H9 (cell line): ENCODE results near the gene CLBA1. TPM values are rescaled to one million over a fixed set of nuclear protein-coding genes. Genes with fewer than 3 reads are reported as not detected.
A peak's percentile ranks its signal among the peaks of the same experiment; 100 is the strongest.

Source experiments
- DNase-seq: peaks from one replicate; pipeline ENCODE4 v3.0.0-alpha.2; 2017
- H2AFZ ChIP-seq: one replicate; pipeline ENCODE4 v1.6.1; 2013; ENCODE audit warnings: mild to moderate bottlenecking, low read length, control low read depth, moderate library complexity
- H2AK5ac ChIP-seq: 2 replicates; pipeline ENCODE4 v1.6.1; 2013; ENCODE audit warnings: low read length, control low read depth, mixed read lengths; ENCODE audit not compliant: insufficient read length
- H2BK120ac ChIP-seq: one replicate; pipeline ENCODE4 v1.6.1; 2013; ENCODE audit warnings: low read depth, mild to moderate bottlenecking, low read length, control low read depth, inconsistent platforms; ENCODE audit not compliant: poor library complexity, severe bottlenecking
- H2BK12ac ChIP-seq: 2 replicates; pipeline ENCODE4 v1.6.1; 2013; ENCODE audit warnings: low read length, control low read depth, mixed read lengths, low read depth; ENCODE audit not compliant: insufficient read length
- H2BK15ac ChIP-seq: 2 replicates; pipeline ENCODE4 v1.6.1; 2013; ENCODE audit warnings: low read depth, low read length, control low read depth
- H2BK20ac ChIP-seq: one replicate; pipeline ENCODE4 v1.6.1; 2013; ENCODE audit warnings: low read depth, mild to moderate bottlenecking, low read length, control low read depth, inconsistent platforms; ENCODE audit not compliant: poor library complexity, severe bottlenecking
- H2BK5ac ChIP-seq: 2 replicates; pipeline ENCODE4 v1.6.1; 2013; ENCODE audit warnings: low read length, control low read depth, mixed read lengths; ENCODE audit not compliant: insufficient read length
- H3K14ac ChIP-seq: 2 replicates; pipeline ENCODE4 v1.6.1; 2013; ENCODE audit warnings: low read length, control low read depth; ENCODE audit not compliant: insufficient read depth
- H3K18ac ChIP-seq: 2 replicates; pipeline ENCODE4 v1.6.1; 2013; ENCODE audit warnings: low read depth, mild to moderate bottlenecking, mixed read lengths, low read length, control low read depth; ENCODE audit not compliant: insufficient read length
- H3K23ac ChIP-seq: 2 replicates; pipeline ENCODE4 v1.6.1; 2013; ENCODE audit warnings: low read length, control low read depth, mixed read lengths, low read depth; ENCODE audit not compliant: insufficient read length
- H3K23me2 ChIP-seq: 2 replicates; pipeline ENCODE4 v1.6.1; 2013; ENCODE audit warnings: low read depth, mild to moderate bottlenecking, mixed read lengths, low read length, control low read depth; ENCODE audit not compliant: insufficient read length, poor library complexity, severe bottlenecking
- H3K27ac ChIP-seq: 2 replicates; pipeline ENCODE4 v1.5.1; 2013; ENCODE audit warnings: low read length, control low read depth, mixed read lengths, low read depth; ENCODE audit not compliant: insufficient read length
- H3K27me3 ChIP-seq: 2 replicates; pipeline ENCODE4 v1.6.1; 2013; ENCODE audit warnings: low read length, control low read depth, inconsistent platforms; ENCODE audit not compliant: insufficient read depth
- H3K4ac ChIP-seq: 2 replicates; pipeline ENCODE4 v1.6.1; 2013; ENCODE audit warnings: low read depth, mild to moderate bottlenecking, control low read depth, inconsistent platforms, low read length, moderate library complexity
- H3K4me1 ChIP-seq: 2 replicates; pipeline ENCODE4 v1.6.1; 2013; ENCODE audit warnings: low read length, control low read depth, inconsistent platforms; ENCODE audit not compliant: insufficient read depth
- H3K4me2 ChIP-seq: 2 replicates; pipeline ENCODE4 v1.6.1; 2013; ENCODE audit warnings: low read length, control low read depth, mixed read lengths; ENCODE audit not compliant: insufficient read length, insufficient read depth
- H3K56ac ChIP-seq: 2 replicates; pipeline ENCODE4 v1.6.1; 2013; ENCODE audit warnings: low read depth, mild to moderate bottlenecking, mixed read lengths, low read length, control low read depth; ENCODE audit not compliant: insufficient read length
- H3K79me1 ChIP-seq: 2 replicates; pipeline ENCODE4 v1.6.1; 2013; ENCODE audit warnings: low read depth, mild to moderate bottlenecking, moderate library complexity, low read length, control low read depth, inconsistent platforms; ENCODE audit not compliant: insufficient read depth, poor library complexity, severe bottlenecking
- H3K79me2 ChIP-seq: 2 replicates; pipeline ENCODE4 v1.6.1; 2013; ENCODE audit warnings: low read length, control low read depth, inconsistent platforms; ENCODE audit not compliant: insufficient read depth
- H3K9ac ChIP-seq: 2 replicates; pipeline ENCODE4 v1.6.1; 2013; ENCODE audit warnings: low read length, control low read depth, mixed read lengths; ENCODE audit not compliant: insufficient read length; ENCODE audit errors: extremely low read depth
- H3K9me3 ChIP-seq: one replicate; pipeline ENCODE4 v1.6.1; 2013; ENCODE audit warnings: low read depth, low read length, inconsistent platforms; ENCODE audit not compliant: control insufficient read depth
- H3T11ph ChIP-seq: one replicate; pipeline ENCODE4 v1.6.1; 2013; ENCODE audit warnings: mild to moderate bottlenecking, low read length, control low read depth, inconsistent platforms
- H4K20me1 ChIP-seq: one replicate; pipeline ENCODE4 v1.6.1; 2013; ENCODE audit not compliant: control insufficient read depth, insufficient read length, insufficient read depth
- H4K5ac ChIP-seq: 2 replicates; pipeline ENCODE4 v1.6.1; 2013; ENCODE audit warnings: low read depth, mild to moderate bottlenecking, mixed read lengths, low read length, control low read depth; ENCODE audit not compliant: insufficient read length
- H4K8ac ChIP-seq: replicated peaks from 2 replicates; pipeline ENCODE4 v1.6.1; 2013; ENCODE audit warnings: low read length, control low read depth, mixed read lengths, low read depth; ENCODE audit not compliant: insufficient read length
- H4K91ac ChIP-seq: 2 replicates; pipeline ENCODE4 v1.6.1; 2013; ENCODE audit warnings: low read depth, mild to moderate bottlenecking, moderate library complexity, mixed read lengths, low read length, control low read depth; ENCODE audit not compliant: insufficient read length
- H3K27ac Mint-ChIP-seq, 3 experiments: 2 replicates in 2 of 3; 3 replicates in 1 of 3; pipeline ENCODE4 v1.8.0; 2020 to 2021; ENCODE audit warnings: mixed read lengths in 3 of 3, mild to moderate bottlenecking in 1 of 3, moderate library complexity in 1 of 3
- H3K27me3 Mint-ChIP-seq: 2 replicates; pipeline ENCODE4 v1.8.0; 2021; ENCODE audit warnings: low read depth, mild to moderate bottlenecking, moderate library complexity, mixed read lengths
- H3K36me3 Mint-ChIP-seq, 3 experiments: 2 replicates in 2 of 3; 3 replicates in 1 of 3; pipeline ENCODE4 v1.8.0; 2020 to 2021; ENCODE audit warnings: low read depth in 3 of 3, mixed read lengths in 3 of 3; ENCODE audit not compliant: insufficient read depth in 1 of 3
- H3K4me1 Mint-ChIP-seq, 2 experiments: 2 replicates each; pipeline ENCODE4 v1.8.0; 2020; ENCODE audit warnings: mixed read lengths in 2 of 2
- H3K4me3 Mint-ChIP-seq, 2 experiments: 2 replicates in 1 of 2; 3 replicates in 1 of 2; pipeline ENCODE4 v1.8.0; 2020 to 2021; ENCODE audit warnings: mild to moderate bottlenecking in 2 of 2, mixed read lengths in 2 of 2, moderate library complexity in 1 of 2
- H3K9me3 Mint-ChIP-seq, 2 experiments: 2 replicates in 1 of 2; 3 replicates in 1 of 2; pipeline ENCODE4 v1.8.0; 2020; ENCODE audit warnings: mild to moderate bottlenecking in 2 of 2, mixed read lengths in 2 of 2, moderate library complexity in 1 of 2
- CTCF ChIP-seq: fragments of 200-600 bp; sonication (generic); conservative IDR thresholded peaks from 3 replicates; pipeline ENCODE4 v1.8.0; 2021; ENCODE audit warnings: antibody characterized with exemption, mild to moderate bottlenecking
- WGBS: extraction: QIAGEN DNeasy Blood & Tissue Kit; methylation state at CpG from one replicate; pipeline ENCODE4 v1.1.7; 2013; ENCODE audit warnings: missing lambda C conversion rate, low lambda C conversion rate, mixed read lengths; ENCODE audit not compliant: insufficient read length; ENCODE audit errors: extremely low coverage; 5-methylcytosine and 5-hydroxymethylcytosine counted together
- total RNA-seq: library from RNA; stranded (reverse); gene quantifications from 2 replicates; pipeline ENCODE4 v1.2.1, GENCODE V29; 2021

CLBA1 gene
- total RNA-seq, 1 experiment from 2014 or later = 2.4 TPM

- H2AFZ ChIP-seq = no peak overlapping the region
- H3K27me3 ChIP-seq = peaks cover 14% of the 10 kb centered on the region; the same call in 1 of the 2 replicates
- H2BK120ac ChIP-seq = no peak overlapping the region
- no peak overlapping the region for H3T11ph ChIP-seq
- H3K18ac ChIP-seq = no peak overlapping the region
- no peak overlapping the region for H2AK5ac ChIP-seq
- Mint-ChIP-seq H3K27me3 (peaks cover 48% of the 10 kb centered on the region), H3K36me3 (no peaks in the 10 kb centered on the region), H3K4me1 (peaks cover 11 to 24% of the 10 kb centered on the region in 2 experiments), H3K9me3 (no peaks in the 10 kb centered on the region; a peak in 1 of 5 replicates), H3K4me3 (no peak overlapping the region; a peak in 1 of 5 replicates), H3K27ac (no peak overlapping the region)
- H2BK20ac ChIP-seq = no peak overlapping the region
- H3K79me2 ChIP-seq = no peaks in the 10 kb centered on the region
- no peak overlapping the region for H3K56ac ChIP-seq
- H3K4me2 ChIP-seq = no peak overlapping the region
- H2BK15ac ChIP-seq = no peak overlapping the region
- no peak overlapping the region for H3K14ac ChIP-seq
- H2BK12ac ChIP-seq = no peak overlapping the region
- H3K23me2 ChIP-seq = no peaks in the 10 kb centered on the region
- no peaks in the 10 kb centered on the region for H3K79me1 ChIP-seq
- H4K20me1 ChIP-seq = peaks cover 7% of the 10 kb centered on the region
- no peak overlapping the region for H3K4ac ChIP-seq
- TF ChIP-seq CTCF = no peak
- WGBS = no CpG with 5 or more reads among the region's 21 CpGs
- H3K9ac ChIP-seq = no peak overlapping the region
- no peaks in the 10 kb centered on the region for H3K9me3 ChIP-seq
- H4K91ac ChIP-seq = no peak overlapping the region
- no peak overlapping the region for H4K8ac ChIP-seq
- DNase-seq = peak; percentile 55
- no peak overlapping the region for H3K27ac ChIP-seq
- H2BK5ac ChIP-seq = no peak overlapping the region
- H3K4me1 ChIP-seq = no peaks in the 10 kb centered on the region
- H3K23ac ChIP-seq = no peak overlapping the region
- no peak overlapping the region for H4K5ac ChIP-seq
These were observed 9.9 kb upstream of the CLBA1 start for GRCh38 chr14:104975481-104976197.
